Ureter (tissue), 1 donor: ENCODE data around the gene TLE3. TPM values are rescaled to one million over a fixed set of nuclear protein-coding genes. Genes with fewer than 3 reads are reported as not detected.
"Not testable (repeated sequence)": the region's sequence is repeated elsewhere in the genome, so short reads cannot be mapped to it uniquely, and the experiment has no call there.

Experiments used
- DNase-seq: peaks from one replicate; pipeline ENCODE4 v3.0.0-alpha.2; 2020; ENCODE audit warnings: low spot score
- total RNA-seq: library from RNA; stranded (reverse); gene quantifications from one replicate; pipeline ENCODE4 v1.2.4, GENCODE V29; 2023
- donor health status: DM: yes; HTN: yes; CAD: no.

TLE3 gene
- total RNA-seq, 1 donor from 2014 or later, result 37.8 TPM

GRCh38 chr15:70126362-70126761 lies 28.6 kb upstream of the TLE3 start:
- DNase-seq, result no peak

- DNase-seq, result no peak
Observed at GRCh38 chr15:70125605-70126004, 27.9 kb upstream of the TLE3 start.

GRCh38 chr15:70121624-70122302 lies 24.0 kb upstream of the TLE3 start:
- peak; percentile 68 for DNase-seq

DNA sequence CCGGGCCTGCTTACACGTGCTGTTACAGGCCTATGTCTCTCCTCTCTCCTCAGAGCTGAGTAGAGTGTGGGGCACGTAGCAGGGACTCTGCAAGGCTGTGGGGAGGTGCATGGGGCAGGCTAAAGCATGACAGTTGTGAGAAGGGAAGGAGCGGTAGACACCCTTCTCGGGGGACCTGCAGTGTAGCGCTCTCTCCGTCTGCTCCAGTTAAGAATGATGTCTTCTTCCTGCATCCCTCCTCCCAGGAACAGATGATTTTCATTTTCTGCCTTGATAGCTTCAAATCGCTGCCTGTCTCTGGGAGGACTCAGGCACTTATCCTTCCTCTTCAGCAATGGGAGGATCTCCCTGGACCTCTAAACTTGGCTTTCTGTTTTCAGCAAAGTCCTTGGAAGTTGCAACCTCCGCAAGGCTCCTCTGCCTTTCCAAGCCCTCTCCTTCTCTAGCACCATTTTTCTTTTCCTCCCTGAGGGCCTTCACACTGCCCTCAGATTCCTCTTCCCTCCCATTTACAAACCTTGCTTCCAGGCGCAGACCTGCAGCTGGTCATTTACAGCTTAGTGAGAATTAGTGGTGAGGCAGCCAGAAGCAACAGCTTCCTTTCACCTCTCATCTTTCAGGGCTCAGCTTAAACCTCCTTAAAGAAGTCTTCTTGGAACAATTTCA lies 23.4 kb upstream of the TLE3 start:
- no peak for DNase-seq

- DNase-seq, result no peak
Observed at GRCh38 chr15:70119911-70120508, 22.3 kb upstream of the TLE3 start.

GRCh38 chr15:70118599-70118998 lies 20.9 kb upstream of the TLE3 start:
- DNase-seq, result no peak

- no peak for DNase-seq
Observed at GRCh38 chr15:70116317-70116716, 18.6 kb upstream of the TLE3 start.

DNA sequence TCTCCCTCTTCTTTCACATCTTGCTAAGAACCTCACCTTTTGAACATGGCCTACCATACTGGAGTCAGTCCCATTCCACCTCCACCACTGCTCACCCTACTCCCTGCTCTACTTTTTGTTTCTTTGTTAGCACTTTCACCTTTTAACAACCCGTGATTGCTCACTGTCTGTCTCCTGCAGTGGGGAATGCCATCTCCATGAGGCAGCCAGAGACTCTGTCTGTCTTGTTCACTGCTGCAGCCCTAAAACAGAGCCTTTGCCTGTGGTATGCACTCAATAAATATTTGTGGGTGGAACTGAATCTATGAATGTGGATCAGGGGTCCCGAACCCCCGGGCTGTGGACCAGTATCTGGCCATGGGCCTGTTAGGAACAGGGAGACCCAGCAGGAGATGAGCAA lies 16.5 kb upstream of the TLE3 start:
- DNase-seq, result no peak

- no peak for DNase-seq
Observed at GRCh38 chr15:70113304-70113700, 15.6 kb upstream of the TLE3 start.

DNA sequence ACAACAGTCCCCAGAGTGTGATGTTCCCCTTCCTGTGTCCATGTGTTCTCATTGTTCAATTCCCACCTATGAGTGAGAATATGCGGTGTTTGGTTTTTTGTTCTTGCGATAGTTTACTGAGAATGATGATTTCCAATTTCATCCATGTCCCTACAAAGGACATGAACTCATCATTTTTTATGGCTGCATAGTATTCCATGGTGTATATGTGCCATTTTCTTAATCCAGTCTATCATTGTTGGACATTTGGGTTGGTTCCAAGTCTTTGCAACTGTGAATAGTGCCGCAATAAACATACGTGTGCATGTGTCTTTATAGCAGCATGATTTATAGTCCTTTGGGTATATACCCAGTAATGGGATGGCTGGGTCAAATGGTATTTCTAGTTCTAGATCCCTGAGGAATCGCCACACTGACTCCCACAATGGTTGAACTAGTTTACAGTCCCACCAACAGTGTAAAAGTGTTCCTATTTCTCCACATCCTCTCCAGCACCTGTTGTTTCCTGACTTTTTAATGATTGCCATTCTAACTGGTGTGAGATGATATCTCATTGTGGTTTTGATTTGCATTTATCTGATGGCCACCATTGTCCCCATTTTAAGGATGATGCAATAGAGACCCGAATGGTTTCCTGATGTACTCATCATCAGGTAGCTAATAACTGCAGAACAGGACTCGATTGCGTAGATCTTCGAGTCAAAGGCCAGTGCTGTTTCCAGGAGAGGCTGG lies 15.0 kb upstream of the TLE3 start:
- not testable (repeated sequence) for DNase-seq

GRCh38 chr15:70112074-70112395 lies 14.3 kb upstream of the TLE3 start:
- no peak for DNase-seq

DNA sequence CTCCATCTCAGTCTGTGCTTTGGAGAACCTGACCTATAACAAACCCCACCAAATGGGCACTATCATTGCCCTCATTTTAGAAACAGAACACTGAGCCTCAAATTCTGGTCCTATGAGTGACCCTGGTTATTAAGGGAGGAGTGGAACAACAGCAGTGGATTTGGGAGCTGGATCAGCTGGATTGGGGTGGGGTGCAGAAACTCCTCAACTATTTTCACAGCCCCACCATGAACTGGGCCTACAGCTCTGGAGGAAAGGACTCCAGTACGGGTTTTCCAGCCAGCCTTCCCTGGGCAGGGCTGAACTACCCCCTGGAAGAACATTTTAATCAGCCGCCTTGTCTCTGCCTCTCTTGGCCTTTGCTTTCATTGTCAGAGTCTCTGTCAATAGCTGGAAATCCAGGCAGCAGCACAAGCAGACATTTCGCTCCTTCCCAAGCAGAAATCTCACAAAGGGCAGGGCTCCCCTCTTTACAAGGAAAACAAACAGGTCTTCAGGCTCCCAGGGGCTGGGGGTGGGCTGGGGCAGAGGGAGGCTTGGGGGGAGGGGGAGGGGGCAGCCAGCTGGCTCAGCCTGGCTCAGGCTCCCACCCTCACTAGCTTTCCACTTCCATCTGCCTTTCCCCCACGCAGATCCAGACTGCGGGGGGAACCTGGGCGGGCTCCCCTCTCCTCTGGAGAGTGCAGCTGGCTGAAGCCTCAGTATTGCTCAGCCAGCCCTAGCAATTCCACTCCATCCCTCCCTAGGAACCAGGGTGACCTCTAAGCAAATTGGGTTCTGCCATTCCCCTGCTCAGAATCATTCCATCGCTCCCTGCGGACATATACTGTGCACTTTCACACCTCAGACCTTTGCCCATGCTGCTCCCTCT lies 13.7 kb upstream of the TLE3 start:
- DNase-seq, result peak; percentile 73

- no peak for DNase-seq
Observed at GRCh38 chr15:70109978-70110377, 12.3 kb upstream of the TLE3 start.

GRCh38 chr15:70109531-70109930 lies 11.8 kb upstream of the TLE3 start:
- DNase-seq, result no peak

DNA sequence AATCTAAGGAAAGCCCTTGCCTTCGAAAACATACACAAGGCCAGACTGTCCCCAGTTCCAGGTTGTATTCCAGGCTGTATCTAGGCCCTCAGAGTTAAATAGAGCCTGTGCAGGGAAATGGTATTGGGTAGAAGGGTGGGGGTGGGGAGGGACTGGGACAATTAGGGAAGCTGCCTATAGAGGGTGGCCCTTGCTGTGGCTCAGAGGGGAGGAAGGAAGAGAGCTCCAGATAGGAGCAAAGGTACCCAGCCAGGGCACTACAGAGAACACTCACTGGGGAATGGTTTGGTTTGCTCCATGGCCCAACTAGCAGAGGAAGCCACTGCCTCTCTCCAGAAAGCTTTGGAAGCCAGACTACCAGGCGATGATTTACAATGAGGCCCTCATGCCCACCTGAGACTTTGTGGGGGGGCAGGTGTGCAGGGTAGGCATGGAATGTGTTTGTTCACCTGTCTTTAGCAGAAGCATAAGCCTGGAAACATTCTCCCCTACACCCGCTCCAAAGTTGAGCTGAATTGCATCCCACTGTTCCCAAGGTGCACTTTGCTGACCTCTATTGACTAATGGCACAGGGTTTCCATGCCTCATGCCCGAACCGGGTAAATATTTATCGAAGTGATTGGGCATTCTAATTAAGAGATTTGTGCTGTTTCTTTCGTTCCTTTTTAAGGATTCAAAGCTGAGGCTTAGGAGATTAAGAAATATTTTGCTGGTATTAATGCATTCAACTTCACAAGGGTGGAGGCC lies 6.3 kb upstream of the TLE3 start:
- DNase-seq, result no peak

DNA sequence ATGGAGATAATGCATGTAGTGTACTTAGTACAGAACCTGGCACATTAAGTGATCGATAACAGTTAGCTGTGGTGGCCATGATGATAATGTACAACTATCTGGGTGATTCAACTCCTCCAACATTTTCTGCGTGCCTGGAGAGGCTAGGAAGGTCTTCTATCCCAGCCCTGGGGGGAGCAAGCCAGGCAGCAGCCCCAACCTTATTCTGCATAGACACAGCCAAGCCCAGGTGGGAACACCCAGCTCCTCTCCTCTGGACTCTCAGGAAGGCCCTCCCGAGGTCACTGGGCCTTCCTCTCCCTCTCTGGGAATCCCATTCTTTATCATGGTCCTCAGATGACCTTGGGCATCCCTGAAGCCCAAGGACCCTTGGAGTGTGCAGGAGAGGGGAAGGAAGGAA lies 5.1 kb upstream of the TLE3 start:
- no peak for DNase-seq

DNA sequence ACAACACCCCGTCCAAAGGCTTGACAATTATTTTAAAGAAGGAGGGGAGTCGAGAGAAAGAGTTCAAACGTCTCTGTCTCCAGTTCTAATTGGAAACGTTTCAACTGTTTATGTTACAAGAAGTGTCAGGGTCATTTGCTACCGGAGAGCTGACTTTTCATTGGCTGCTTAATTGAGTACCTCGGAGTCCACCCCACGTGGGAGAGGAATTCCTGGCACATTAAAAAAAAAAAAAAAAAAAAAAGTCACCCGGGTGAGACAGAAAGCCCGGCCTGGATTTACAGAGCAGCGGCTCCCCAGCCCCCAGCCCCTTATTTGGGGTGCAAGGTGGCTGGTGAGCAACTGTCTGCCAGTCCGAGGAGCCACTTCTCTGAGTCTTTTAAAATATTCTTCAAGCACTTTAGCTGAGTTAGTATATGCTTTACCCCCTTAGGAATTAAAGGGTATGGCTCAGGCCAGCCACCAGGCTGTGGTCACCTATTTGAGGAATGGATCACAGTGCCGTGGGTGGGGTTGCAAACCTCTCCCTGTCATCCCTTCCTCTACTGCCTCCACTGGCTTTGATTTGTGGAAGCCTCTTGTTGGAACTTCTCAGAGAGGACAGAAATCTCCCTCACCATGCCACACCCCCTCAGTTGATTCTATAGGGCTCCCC lies 3.9 kb upstream of the TLE3 start:
- DNase-seq, result no peak

DNA sequence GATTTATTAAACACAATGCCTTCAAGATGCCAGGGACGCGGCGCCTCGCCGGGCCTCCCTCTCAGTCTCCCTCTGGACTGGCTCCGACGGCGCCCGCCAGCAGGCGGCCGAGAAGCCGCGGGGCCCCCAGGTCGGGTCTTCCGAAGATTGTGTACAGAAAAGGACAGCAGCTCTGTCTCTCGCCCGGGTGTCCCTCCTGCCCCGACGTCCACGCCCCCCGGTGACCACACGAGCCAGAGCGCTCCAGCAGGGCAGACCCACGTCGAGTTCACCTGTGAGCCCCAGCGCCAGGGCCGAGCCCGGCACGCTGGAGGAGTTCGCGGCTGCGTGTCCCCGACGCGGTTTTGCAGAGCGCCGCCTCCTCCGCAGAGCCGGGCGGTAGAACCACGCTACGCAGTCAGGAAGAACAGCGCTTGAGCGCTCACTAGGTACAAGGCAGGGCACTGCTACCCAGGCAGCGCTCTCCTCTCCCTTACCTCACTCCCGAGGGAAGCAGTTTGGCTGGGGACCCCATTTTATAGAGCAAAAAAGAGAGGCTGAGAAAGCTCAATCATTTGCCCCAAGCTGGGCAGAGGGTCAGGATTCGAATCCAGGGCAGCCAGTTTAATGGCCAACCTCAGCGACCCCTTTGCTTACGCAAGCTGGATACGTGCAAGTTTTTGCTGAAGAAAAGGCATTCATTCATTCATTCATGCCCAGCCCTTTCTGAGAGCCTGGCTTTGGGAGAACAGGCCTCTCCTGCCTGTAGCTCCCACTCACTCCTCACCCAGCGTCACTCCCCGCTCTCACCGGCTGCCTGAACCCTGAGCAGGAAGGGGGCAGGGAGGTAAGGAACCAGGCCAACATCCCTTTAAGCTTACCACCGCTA lies 3.0 kb upstream of the TLE3 start:
- DNase-seq, result no peak

DNA sequence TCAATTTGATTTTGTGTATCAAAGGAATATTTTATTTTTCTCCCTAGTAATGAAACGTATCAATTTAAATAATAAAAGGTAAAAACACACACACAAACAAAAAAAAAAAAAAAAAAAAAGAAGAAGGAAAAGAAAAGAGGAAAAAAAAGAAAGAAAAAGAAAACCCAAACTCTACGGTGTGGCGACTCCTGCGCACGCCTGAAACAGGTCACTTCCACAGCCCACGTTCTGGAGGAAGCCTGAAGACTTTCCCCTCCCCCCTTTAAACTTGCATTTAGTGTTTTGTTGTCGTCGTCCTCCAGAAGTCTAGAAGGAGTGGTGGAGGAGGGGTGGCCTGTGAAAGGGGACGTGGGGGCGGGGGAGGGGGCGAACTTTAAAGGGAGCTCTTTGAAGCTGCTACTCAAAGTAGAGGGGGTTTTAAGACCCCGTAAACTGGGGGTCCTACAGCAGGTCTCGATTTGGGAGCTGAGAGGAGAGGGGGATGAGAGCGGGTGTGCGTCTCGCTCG lies 2.3 kb upstream of the TLE3 start:
- no peak for DNase-seq
